Activated CD4-positive, alpha-beta T cell treated with anti-CD3 and anti-CD28 coated beads, Interleukin-2, amount 10 ng/mL, durations not matched to agents 7 days and 5 days (primary cell): ENCODE data around the gene GSS. TPM values are rescaled to one million over a fixed set of nuclear protein-coding genes. Genes with fewer than 3 reads are reported as not detected.

Experiments
- CTCF ChIA-PET: fragments of 350-600 bp; sonication (Branson Sonifier 250); formaldehyde crosslinking; loops from one replicate; lab custom pipeline; 2021; ENCODE audit warnings: antibody characterized with exemption; lab: Charles Lee
- POLR2A ChIA-PET: fragments of 350-600 bp; sonication (Branson Sonifier 250); formaldehyde crosslinking; loops from one replicate; lab custom pipeline; 2021; ENCODE audit warnings: antibody characterized with exemption; lab: Charles Lee
- DNase-seq: peaks from one replicate; pipeline ENCODE4 v3.0.0-alpha.2; 2020
- H3K27ac Mint-ChIP-seq: one replicate; pipeline ENCODE4 v1.8.0; 2021; ENCODE audit warnings: mild to moderate bottlenecking, moderate library complexity, mixed read lengths
- H3K27me3 Mint-ChIP-seq: one replicate; pipeline ENCODE4 v1.8.0; 2021; ENCODE audit warnings: mixed read lengths
- H3K36me3 Mint-ChIP-seq: one replicate; pipeline ENCODE4 v1.8.0; 2021; ENCODE audit warnings: low read depth, mixed read lengths
- H3K4me1 Mint-ChIP-seq: one replicate; pipeline ENCODE4 v1.8.0; 2021; ENCODE audit warnings: mixed read lengths
- H3K4me3 Mint-ChIP-seq: one replicate; pipeline ENCODE4 v1.8.0; 2021; ENCODE audit warnings: mild to moderate bottlenecking, moderate library complexity, mixed read lengths
- H3K9me3 Mint-ChIP-seq: one replicate; pipeline ENCODE4 v1.8.0; 2021; ENCODE audit warnings: mixed read lengths
- total RNA-seq, 2 experiments: library from RNA; stranded (reverse); gene quantifications; one replicate each; pipeline ENCODE4 v1.2.3, GENCODE V29; 2021

GSS gene
- total RNA-seq, 2 experiments from 2014 or later, result 48.7 to 49.1 TPM

GRCh38 chr20:34998331-34998950 is 42.8 kb upstream of the GSS start:
- no peaks in the 10 kb centered on the region for H3K4me1 Mint-ChIP-seq
- no peaks in the 10 kb centered on the region for H3K27me3 Mint-ChIP-seq
- H3K9me3 Mint-ChIP-seq, result no peaks in the 10 kb centered on the region
- peak overlapping the region; percentile 4 for H3K27ac Mint-ChIP-seq
- no peak for DNase-seq
- ChIA-PET CTCF (interaction anchor here (0.5 to 1.4 kb wide), 3 partner anchors 12 to 195 kb away, joined by 3 to 4 read pairs (median 3); no protein-coding TSS in a partner anchor), POLR2A (interaction anchor here (0.6 kb wide), 1 partner anchor 48 kb away, joined by 3 read pairs; no protein-coding TSS in a partner anchor)
- peaks cover 28% of the 10 kb centered on the region for H3K36me3 Mint-ChIP-seq
- H3K4me3 Mint-ChIP-seq, result no peak overlapping the region

- Mint-ChIP-seq H3K36me3 (peaks cover 28% of the 10 kb centered on the region), H3K27ac (peak overlapping the region; percentile 4), H3K4me3 (no peak overlapping the region), H3K27me3 (no peaks in the 10 kb centered on the region), H3K4me1 (no peaks in the 10 kb centered on the region), H3K9me3 (no peaks in the 10 kb centered on the region)
- CTCF ChIA-PET, result interaction anchor here (0.6 to 1.4 kb wide), 2 partner anchors 13 to 149 kb away, joined by 3 to 4 read pairs; no protein-coding TSS in a partner anchor
- DNase-seq, result no peak
- POLR2A ChIA-PET, result no interaction called here
These were observed 42.2 kb upstream of the GSS start for GRCh38 chr20:34997774-34998173.

GRCh38 chr20:34997131-34997561 is 41.5 kb upstream of the GSS start:
- no peaks in the 10 kb centered on the region for H3K27me3 Mint-ChIP-seq

GRCh38 chr20:34996243-34997028 is 40.8 kb upstream of the GSS start:
- POLR2A ChIA-PET, result no interaction called here
- no peak for DNase-seq
- H3K27me3 Mint-ChIP-seq, result no peaks in the 10 kb centered on the region
- H3K36me3 Mint-ChIP-seq, result peaks cover 22% of the 10 kb centered on the region
- H3K4me1 Mint-ChIP-seq, result no peaks in the 10 kb centered on the region
- CTCF ChIA-PET, result interaction anchor here (1.4 kb wide), 1 partner anchor 21 kb away, joined by 3 read pairs; no protein-coding TSS in a partner anchor
- H3K27ac Mint-ChIP-seq, result no peak overlapping the region
- H3K4me3 Mint-ChIP-seq, result no peak overlapping the region
- H3K9me3 Mint-ChIP-seq, result no peaks in the 10 kb centered on the region

More at GRCh38 chr20:34997131-34997561, 41.5 kb upstream of the GSS start:
- Mint-ChIP-seq H3K4me1 (no peaks in the 10 kb centered on the region), H3K9me3 (no peaks in the 10 kb centered on the region), H3K27ac (no peak overlapping the region), H3K4me3 (no peak overlapping the region), H3K36me3 (peaks cover 26% of the 10 kb centered on the region)
- ChIA-PET POLR2A (no interaction called here), CTCF (interaction anchor here (1.4 kb wide), 1 partner anchor 20 kb away, joined by 3 read pairs; no protein-coding TSS in a partner anchor)
- DNase-seq, result peak; percentile 21

- no peaks in the 10 kb centered on the region for H3K9me3 Mint-ChIP-seq
- DNase-seq, result no peak
- ChIA-PET CTCF (interaction anchor here (0.6 kb wide), 1 partner anchor 862 kb away, joined by 5 read pairs; no protein-coding TSS in a partner anchor), POLR2A (no interaction called here)
- H3K36me3 Mint-ChIP-seq, result peaks cover 22% of the 10 kb centered on the region
- H3K27me3 Mint-ChIP-seq, result no peaks in the 10 kb centered on the region
- H3K27ac Mint-ChIP-seq, result no peak overlapping the region
- H3K4me3 Mint-ChIP-seq, result no peak overlapping the region
- H3K4me1 Mint-ChIP-seq, result no peaks in the 10 kb centered on the region
These were observed 40.1 kb upstream of the GSS start for GRCh38 chr20:34995696-34996095.

- DNase-seq, result no peak
- H3K27me3 Mint-ChIP-seq, result no peaks in the 10 kb centered on the region
- peaks cover 21% of the 10 kb centered on the region for H3K36me3 Mint-ChIP-seq
- no peaks in the 10 kb centered on the region for H3K9me3 Mint-ChIP-seq
- CTCF ChIA-PET, result interaction anchor here (0.6 kb wide), 1 partner anchor 861 kb away, joined by 5 read pairs; no protein-coding TSS in a partner anchor
- no peaks in the 10 kb centered on the region for H3K4me1 Mint-ChIP-seq
- H3K4me3 Mint-ChIP-seq, result no peak overlapping the region
- H3K27ac Mint-ChIP-seq, result no peak overlapping the region
- POLR2A ChIA-PET, result no interaction called here
These were observed 39.6 kb upstream of the GSS start for GRCh38 chr20:34995192-34995591.

- POLR2A ChIA-PET, result no interaction called here
- H3K36me3 Mint-ChIP-seq, result peaks cover 20% of the 10 kb centered on the region
- no peak for DNase-seq
- no peaks in the 10 kb centered on the region for H3K27me3 Mint-ChIP-seq
- H3K4me1 Mint-ChIP-seq, result no peaks in the 10 kb centered on the region
- no peak overlapping the region for H3K4me3 Mint-ChIP-seq
- CTCF ChIA-PET, result interaction anchor here (0.6 to 1.8 kb wide), 4 partner anchors 11 to 202 kb away, joined by 3 to 6 read pairs (median 3); no protein-coding TSS in a partner anchor
- H3K9me3 Mint-ChIP-seq, result no peaks in the 10 kb centered on the region
- no peak overlapping the region for H3K27ac Mint-ChIP-seq
These were observed 39.0 kb upstream of the GSS start for GRCh38 chr20:34994509-34995131.

GRCh38 chr20:34993941-34994508 is 38.4 kb upstream of the GSS start:
- H3K27me3 Mint-ChIP-seq, result no peaks in the 10 kb centered on the region
- ChIA-PET CTCF (interaction anchor here (0.6 to 1.8 kb wide), 4 partner anchors 12 to 201 kb away, joined by 3 to 6 read pairs (median 3); no protein-coding TSS in a partner anchor), POLR2A (no interaction called here)
- H3K4me3 Mint-ChIP-seq, result no peak overlapping the region
- no peak overlapping the region for H3K27ac Mint-ChIP-seq
- no peaks in the 10 kb centered on the region for H3K4me1 Mint-ChIP-seq
- peaks cover 15% of the 10 kb centered on the region for H3K36me3 Mint-ChIP-seq
- DNase-seq, result no peak
- no peaks in the 10 kb centered on the region for H3K9me3 Mint-ChIP-seq

GRCh38 chr20:34992751-34993417 is 37.3 kb upstream of the GSS start:
- CTCF ChIA-PET, result interaction anchor here (1.0 to 1.8 kb wide), 2 partner anchors 18 to 124 kb away, joined by 3 to 6 read pairs; no protein-coding TSS in a partner anchor
- H3K4me1 Mint-ChIP-seq, result no peaks in the 10 kb centered on the region
- H3K9me3 Mint-ChIP-seq, result no peaks in the 10 kb centered on the region
- no peak overlapping the region for H3K4me3 Mint-ChIP-seq
- H3K27me3 Mint-ChIP-seq, result no peaks in the 10 kb centered on the region
- no peak for DNase-seq
- no peak overlapping the region for H3K27ac Mint-ChIP-seq
- POLR2A ChIA-PET, result no interaction called here
- peaks cover 11% of the 10 kb centered on the region for H3K36me3 Mint-ChIP-seq

GRCh38 chr20:34990661-34991214 is 35.1 kb upstream of the GSS start:
- Mint-ChIP-seq H3K4me1 (no peaks in the 10 kb centered on the region), H3K27ac (no peak overlapping the region), H3K27me3 (no peaks in the 10 kb centered on the region), H3K9me3 (no peaks in the 10 kb centered on the region), H3K36me3 (peaks cover 3% of the 10 kb centered on the region), H3K4me3 (no peak overlapping the region)
- CTCF ChIA-PET, result no interaction called here
- POLR2A ChIA-PET, result no interaction called here
- no peak for DNase-seq

- H3K9me3 Mint-ChIP-seq, result no peaks in the 10 kb centered on the region
- CTCF ChIA-PET, result interaction anchor here (1.1 kb wide), 1 partner anchor 18 kb away, joined by 3 read pairs; no protein-coding TSS in a partner anchor
- POLR2A ChIA-PET, result no interaction called here
- H3K36me3 Mint-ChIP-seq, result peaks cover 3% of the 10 kb centered on the region
- no peaks in the 10 kb centered on the region for H3K4me1 Mint-ChIP-seq
- H3K4me3 Mint-ChIP-seq, result no peak overlapping the region
- no peak for DNase-seq
- H3K27me3 Mint-ChIP-seq, result no peaks in the 10 kb centered on the region
- no peak overlapping the region for H3K27ac Mint-ChIP-seq
These were observed 34.6 kb upstream of the GSS start for GRCh38 chr20:34990231-34990630.
